Panc1 (cell line): ENCODE data around the gene MTURN. TPM values are rescaled to one million over a fixed set of nuclear protein-coding genes. Genes with fewer than 3 reads are reported as not detected.

Experiments used
- ATAC-seq: fragments of 200-7000 bp; cut with Tn5 transposase; 2 replicates; pipeline ENCODE4 v1.9.1; 2020; ENCODE audit warnings: mild to moderate bottlenecking, moderate library complexity
- BruUV-seq: library from RNA; stranded (reverse); fragments of 400-500 nt; replicated peaks from 2 replicates; lab custom pipeline; 2021; lab: Mats Ljungman, UMichigan
- CTCF ChIA-PET: fragments of 300-600 bp; sonication (Branson Sonifier 250); formaldehyde crosslinking; loops from one replicate; lab custom pipeline; 2022; ENCODE audit warnings: antibody characterized with exemption; lab: Charles Lee
- POLR2A ChIA-PET: fragments of 300-600 bp; sonication (Branson Sonifier 250); formaldehyde crosslinking; loops from one replicate; lab custom pipeline; 2022; ENCODE audit warnings: antibody characterized with exemption; lab: Charles Lee
- DNase-seq: peaks from one replicate; pipeline ENCODE4 v3.0.0-alpha.2; 2010; ENCODE audit warnings: low read depth, low spot score
- H3K27ac ChIP-seq: 2 replicates; pipeline ENCODE4 v1.5.1; 2011; ENCODE audit warnings: mild to moderate bottlenecking, low read length, inconsistent platforms
- H3K27me3 ChIP-seq: fragments of 200-500 bp; sonication (Bioruptor generic); 2 replicates; pipeline ENCODE4 v1.6.0; 2014; ENCODE audit warnings: low read length, inconsistent platforms; ENCODE audit not compliant: control insufficient read depth, insufficient read depth
- H3K36me3 ChIP-seq: fragments of 200-500 bp; sonication (Bioruptor generic); 2 replicates; pipeline ENCODE4 v1.5.1; 2014; ENCODE audit warnings: inconsistent platforms, mild to moderate bottlenecking, low read length, moderate library complexity; ENCODE audit not compliant: control insufficient read depth, insufficient read depth
- H3K4me1 ChIP-seq: 2 replicates; pipeline ENCODE4 v1.5.1; 2011; ENCODE audit warnings: inconsistent platforms, mild to moderate bottlenecking, low read length, moderate library complexity; ENCODE audit not compliant: control insufficient read depth, insufficient read depth
- H3K4me3 ChIP-seq, 2 experiments: 2 replicates each; pipeline ENCODE4 v1.5.1; 2011 to 2012; ENCODE audit warnings: low read depth in 2 of 2, low read length in 2 of 2, mild to moderate bottlenecking in 2 of 2, inconsistent platforms in 1 of 2, moderate library complexity in 1 of 2
- H3K9me3 ChIP-seq: fragments of 200-500 bp; sonication (Bioruptor generic); 2 replicates; pipeline ENCODE4 v1.5.1; 2014; ENCODE audit warnings: low read depth, mild to moderate bottlenecking, inconsistent platforms, low read length, moderate library complexity; ENCODE audit not compliant: control insufficient read depth, insufficient read depth
- POLR2AphosphoS5 ChIP-seq: IDR thresholded peaks from 2 replicates; pipeline ENCODE4 v1.6.1; 2012; ENCODE audit warnings: mild to moderate bottlenecking, low read depth, low read length, moderate library complexity
- SIN3A ChIP-seq: IDR thresholded peaks from 2 replicates; pipeline ENCODE4 v1.6.1; 2012; ENCODE audit warnings: low read depth, mild to moderate bottlenecking, low read length, moderate library complexity, borderline replicate concordance; ENCODE audit not compliant: insufficient read depth
- TCF7L2 ChIP-seq: IDR thresholded peaks from 2 replicates; pipeline ENCODE4 v1.6.1; 2011; ENCODE audit warnings: mild to moderate bottlenecking, low read depth, low read length, inconsistent platforms
- in situ Hi-C: cut with HindIII; loops from 2 replicates; pipeline ENCODE4 v1.10.0; 2016; ENCODE audit warnings: low sequenced_read_pairs, low pct_unique_long_range_greater_than_20kb
- intact Hi-C: fragments of 100-400 bp; cut with micrococcal nuclease; formaldehyde crosslinking; loops from one replicate; pipeline ENCODE4 v1.10.0; 2022; ENCODE audit not compliant: unreplicated experiment
- total RNA-seq: library from RNA; stranded (reverse); gene quantifications from one replicate; pipeline ENCODE4 v1.2.1, GENCODE V29; 2021; ENCODE audit not compliant: unreplicated experiment
- TF ChIP-seq, protein P1 (sequence below): fragments of 450-650 bp; IDR thresholded peaks from 2 replicates; pipeline ENCODE4 v1.5.1; 2017; ENCODE audit warnings: mild to moderate bottlenecking
- TF ChIP-seq, protein P2 (sequence below), 2 experiments: IDR thresholded peaks; 2 replicates each; pipeline ENCODE4 v1.6.1; 2011 to 2012; ENCODE audit warnings: low read depth in 2 of 2, control low read depth in 1 of 2, low read length in 1 of 2, mild to moderate bottlenecking in 1 of 2, moderate library complexity in 1 of 2; ENCODE audit not compliant: insufficient read depth in 1 of 2

MTURN gene
- total RNA-seq, 1 experiment from 2014 or later, result 1.2 TPM

DNA sequence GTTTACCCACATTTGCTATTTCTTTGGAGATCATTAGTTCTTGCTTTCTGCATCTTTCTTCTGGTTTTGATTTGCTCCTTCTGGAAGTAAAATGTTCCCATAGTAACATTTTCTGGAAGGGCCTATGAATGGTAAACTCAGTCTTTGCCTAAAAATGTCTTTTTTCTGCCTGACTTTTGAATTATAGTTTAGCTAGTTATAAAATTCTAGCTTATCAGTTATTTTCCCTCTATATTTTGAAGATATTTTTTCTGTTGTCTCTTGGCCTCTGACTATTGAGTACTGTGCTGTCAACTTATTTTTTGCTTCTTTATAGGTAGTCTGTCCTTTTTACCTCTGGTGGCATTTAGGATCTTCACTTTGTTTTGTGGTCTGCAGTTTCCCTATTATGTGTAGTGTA lies 21.6 kb upstream of the MTURN start:
- intact Hi-C loops, result no loop called here

DNA sequence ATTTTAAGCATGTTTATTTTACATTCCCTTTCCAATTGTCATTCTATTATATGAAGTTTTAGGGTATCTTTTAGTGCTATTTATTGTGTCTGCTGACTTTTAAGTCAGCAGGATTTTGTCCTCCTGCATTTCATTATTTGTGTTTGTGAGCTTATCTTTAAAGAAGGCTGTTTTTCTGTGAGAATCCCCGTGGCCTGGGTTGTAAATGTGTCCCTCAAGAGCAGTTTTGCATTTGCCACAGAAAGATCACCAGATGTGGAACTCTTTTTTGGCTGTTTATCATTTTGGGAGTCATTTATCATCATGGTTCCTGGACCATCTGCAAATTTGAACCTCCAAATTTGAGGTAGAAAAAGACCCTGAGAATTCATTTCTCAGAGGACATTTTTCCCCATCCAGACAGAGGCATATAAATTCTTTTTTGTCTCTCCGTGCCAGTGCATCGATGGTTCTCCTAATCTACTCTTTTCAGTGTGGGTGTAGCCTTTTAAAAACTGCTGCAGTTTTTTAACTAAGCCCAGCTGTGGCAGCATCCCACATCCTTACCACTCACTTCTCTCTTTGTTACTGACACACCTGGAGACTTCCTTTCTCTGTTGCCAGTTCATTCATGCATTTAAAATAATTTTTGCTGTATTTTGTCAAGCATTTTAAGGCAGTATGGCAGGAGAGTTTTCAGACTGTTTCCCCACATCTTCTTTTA lies 20.1 kb upstream of the MTURN start:
- intact Hi-C loops, result no loop called here

More for the DNA sequence above, 21.6 kb upstream of the MTURN start:
- TF ChIP-seq SIN3A (no peak), POLR2AphosphoS5 (no peak), TCF7L2 (no peak)
- TF ChIP-seq, protein P1, sequence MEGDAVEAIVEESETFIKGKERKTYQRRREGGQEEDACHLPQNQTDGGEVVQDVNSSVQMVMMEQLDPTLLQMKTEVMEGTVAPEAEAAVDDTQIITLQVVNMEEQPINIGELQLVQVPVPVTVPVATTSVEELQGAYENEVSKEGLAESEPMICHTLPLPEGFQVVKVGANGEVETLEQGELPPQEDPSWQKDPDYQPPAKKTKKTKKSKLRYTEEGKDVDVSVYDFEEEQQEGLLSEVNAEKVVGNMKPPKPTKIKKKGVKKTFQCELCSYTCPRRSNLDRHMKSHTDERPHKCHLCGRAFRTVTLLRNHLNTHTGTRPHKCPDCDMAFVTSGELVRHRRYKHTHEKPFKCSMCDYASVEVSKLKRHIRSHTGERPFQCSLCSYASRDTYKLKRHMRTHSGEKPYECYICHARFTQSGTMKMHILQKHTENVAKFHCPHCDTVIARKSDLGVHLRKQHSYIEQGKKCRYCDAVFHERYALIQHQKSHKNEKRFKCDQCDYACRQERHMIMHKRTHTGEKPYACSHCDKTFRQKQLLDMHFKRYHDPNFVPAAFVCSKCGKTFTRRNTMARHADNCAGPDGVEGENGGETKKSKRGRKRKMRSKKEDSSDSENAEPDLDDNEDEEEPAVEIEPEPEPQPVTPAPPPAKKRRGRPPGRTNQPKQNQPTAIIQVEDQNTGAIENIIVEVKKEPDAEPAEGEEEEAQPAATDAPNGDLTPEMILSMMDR, result no peak
- TF ChIP-seq, protein P2, sequence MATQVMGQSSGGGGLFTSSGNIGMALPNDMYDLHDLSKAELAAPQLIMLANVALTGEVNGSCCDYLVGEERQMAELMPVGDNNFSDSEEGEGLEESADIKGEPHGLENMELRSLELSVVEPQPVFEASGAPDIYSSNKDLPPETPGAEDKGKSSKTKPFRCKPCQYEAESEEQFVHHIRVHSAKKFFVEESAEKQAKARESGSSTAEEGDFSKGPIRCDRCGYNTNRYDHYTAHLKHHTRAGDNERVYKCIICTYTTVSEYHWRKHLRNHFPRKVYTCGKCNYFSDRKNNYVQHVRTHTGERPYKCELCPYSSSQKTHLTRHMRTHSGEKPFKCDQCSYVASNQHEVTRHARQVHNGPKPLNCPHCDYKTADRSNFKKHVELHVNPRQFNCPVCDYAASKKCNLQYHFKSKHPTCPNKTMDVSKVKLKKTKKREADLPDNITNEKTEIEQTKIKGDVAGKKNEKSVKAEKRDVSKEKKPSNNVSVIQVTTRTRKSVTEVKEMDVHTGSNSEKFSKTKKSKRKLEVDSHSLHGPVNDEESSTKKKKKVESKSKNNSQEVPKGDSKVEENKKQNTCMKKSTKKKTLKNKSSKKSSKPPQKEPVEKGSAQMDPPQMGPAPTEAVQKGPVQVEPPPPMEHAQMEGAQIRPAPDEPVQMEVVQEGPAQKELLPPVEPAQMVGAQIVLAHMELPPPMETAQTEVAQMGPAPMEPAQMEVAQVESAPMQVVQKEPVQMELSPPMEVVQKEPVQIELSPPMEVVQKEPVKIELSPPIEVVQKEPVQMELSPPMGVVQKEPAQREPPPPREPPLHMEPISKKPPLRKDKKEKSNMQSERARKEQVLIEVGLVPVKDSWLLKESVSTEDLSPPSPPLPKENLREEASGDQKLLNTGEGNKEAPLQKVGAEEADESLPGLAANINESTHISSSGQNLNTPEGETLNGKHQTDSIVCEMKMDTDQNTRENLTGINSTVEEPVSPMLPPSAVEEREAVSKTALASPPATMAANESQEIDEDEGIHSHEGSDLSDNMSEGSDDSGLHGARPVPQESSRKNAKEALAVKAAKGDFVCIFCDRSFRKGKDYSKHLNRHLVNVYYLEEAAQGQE (IDR thresholded peaks at IDR 0.05; ENCODE audit: insufficient read depth in 1 of 2, low read depth in 2 of 2, low read length in 1 of 2), result no peak
- no TSS peak for BruUV-seq
- Histone ChIP-seq H3K4me3 (no peak overlapping the region), H3K4me1 (no peaks in the 10 kb centered on the region), H3K27me3 (no peaks in the 10 kb centered on the region), H3K9me3 (peaks cover 18% of the 10 kb centered on the region), H3K27ac (no peak overlapping the region), H3K36me3 (no peaks in the 10 kb centered on the region)
- POLR2A ChIA-PET, result no interaction called here
- in situ Hi-C loops, result no loop called here
- DNase-seq (no peak), ATAC-seq (no peak)
- CTCF ChIA-PET, result no interaction called here

More for the DNA sequence above, 20.1 kb upstream of the MTURN start:
- Histone ChIP-seq H3K27me3 (no peaks in the 10 kb centered on the region), H3K36me3 (no peaks in the 10 kb centered on the region), H3K27ac (no peak overlapping the region), H3K9me3 (peaks cover 18% of the 10 kb centered on the region), H3K4me1 (no peaks in the 10 kb centered on the region), H3K4me3 (no peak overlapping the region)
- no TSS peak for BruUV-seq
- POLR2A ChIA-PET, result no interaction called here
- no peak for ATAC-seq
- in situ Hi-C loops, result no loop called here
- DNase-seq, result no peak
- CTCF ChIA-PET, result no interaction called here
- TF ChIP-seq, protein P2 (IDR thresholded peaks at IDR 0.05; ENCODE audit: insufficient read depth in 1 of 2, low read depth in 2 of 2, low read length in 1 of 2), result no peak
- TF ChIP-seq, protein P1, result no peak
- TF ChIP-seq SIN3A (no peak), TCF7L2 (no peak), POLR2AphosphoS5 (no peak)
